Endothelial cell (in vitro differentiated cells): ENCODE data around the gene PACRGL. TPM values are rescaled to one million over a fixed set of nuclear protein-coding genes. Genes with fewer than 3 reads are reported as not detected.
"Not testable (repeated sequence)": the region's sequence is repeated elsewhere in the genome, so short reads cannot be mapped to it uniquely, and the experiment has no call there.

ENCODE experiments used
- DNase-seq: peaks from one replicate; pipeline ENCODE4 v3.0.0; 2021; ENCODE audit warnings: low spot score
- H3K27ac Mint-ChIP-seq: one replicate; pipeline ENCODE4 v1.8.0; 2021; ENCODE audit warnings: mixed read lengths, inconsistent platforms; ENCODE audit not compliant: unreplicated experiment
- H3K27me3 Mint-ChIP-seq: one replicate; pipeline ENCODE4 v1.8.0; 2021; ENCODE audit warnings: mild to moderate bottlenecking, moderate library complexity, mixed read lengths, inconsistent platforms; ENCODE audit not compliant: unreplicated experiment
- H3K36me3 Mint-ChIP-seq: one replicate; pipeline ENCODE4 v1.8.0; 2021; ENCODE audit warnings: mild to moderate bottlenecking, low read depth, mixed read lengths, inconsistent platforms; ENCODE audit not compliant: unreplicated experiment
- H3K4me1 Mint-ChIP-seq: one replicate; pipeline ENCODE4 v1.8.0; 2021; ENCODE audit warnings: mild to moderate bottlenecking, mixed read lengths, inconsistent platforms; ENCODE audit not compliant: unreplicated experiment
- H3K4me3 Mint-ChIP-seq: one replicate; pipeline ENCODE4 v1.8.0; 2021; ENCODE audit warnings: mild to moderate bottlenecking, mixed read lengths, inconsistent platforms; ENCODE audit not compliant: unreplicated experiment
- H3K9me3 Mint-ChIP-seq: one replicate; pipeline ENCODE4 v1.8.0; 2021; ENCODE audit warnings: mixed read lengths, inconsistent platforms; ENCODE audit not compliant: unreplicated experiment
- CTCF ChIP-seq: fragments of 200-600 bp; sonication (generic); IDR thresholded peaks from one replicate; pipeline ENCODE4 v1.5.0; 2021; ENCODE audit warnings: antibody characterized with exemption; ENCODE audit not compliant: unreplicated experiment
- total RNA-seq: library from RNA; stranded (reverse); fragmentation: NEBNext Ultra II Directional; extraction: Animal tissue kit (Norgen Biotek cat#: 25700); gene quantifications from one replicate; pipeline ENCODE4 v1.2.1, GENCODE V29; 2021; ENCODE audit not compliant: unreplicated experiment

Gene PACRGL
- total RNA-seq, 1 donor from 2014 or later: 9.2 TPM

DNA sequence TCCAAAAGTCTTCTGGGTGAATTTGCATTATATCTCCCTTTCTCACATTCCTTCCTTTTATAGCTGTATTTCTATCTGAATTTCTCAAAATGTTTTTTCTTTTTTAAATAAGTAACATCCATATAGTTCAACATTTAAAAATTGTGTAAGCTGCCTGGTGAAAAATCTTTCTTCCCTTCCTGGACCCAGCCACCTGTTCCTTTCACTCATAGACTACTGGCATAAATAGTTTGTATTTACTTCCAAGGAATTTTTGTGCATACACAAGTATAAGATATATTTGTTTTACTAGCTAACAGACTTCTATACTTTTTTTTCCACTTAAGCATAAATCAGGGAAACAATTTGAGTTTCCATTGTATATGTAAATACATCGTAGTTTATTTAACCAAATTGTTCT is 35.7 kb downstream of the PACRGL start:
- no peak for TF ChIP-seq CTCF
- DNase-seq: no peak
- Mint-ChIP-seq H3K27ac (no peak overlapping the region), H3K4me1 (no peaks in the 10 kb centered on the region), H3K9me3 (peaks cover 26% of the 10 kb centered on the region), H3K36me3 (peaks cover 38% of the 10 kb centered on the region), H3K4me3 (no peak overlapping the region), H3K27me3 (peaks cover 8% of the 10 kb centered on the region)

DNA sequence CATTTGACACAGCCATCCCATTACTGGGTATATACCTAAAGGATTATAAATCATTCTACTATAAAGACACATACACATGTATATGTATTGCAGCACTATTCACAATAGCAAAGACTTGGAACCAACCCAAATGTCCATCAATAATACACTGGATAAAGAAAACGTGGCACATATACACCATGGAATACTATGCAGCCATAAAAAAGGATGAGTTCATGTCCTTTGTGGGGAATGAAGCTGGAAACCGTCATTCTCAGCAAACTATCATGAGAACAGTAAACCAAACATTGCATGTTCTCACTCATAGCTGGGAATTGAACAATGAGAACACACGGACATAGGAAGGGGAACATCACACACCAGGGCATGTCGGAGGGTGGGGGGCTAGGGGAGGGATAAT is 45.7 kb downstream of the PACRGL start:
- not testable (repeated sequence) for H3K4me3 Mint-ChIP-seq, H3K4me1 Mint-ChIP-seq, DNase-seq, H3K9me3 Mint-ChIP-seq, H3K36me3 Mint-ChIP-seq, H3K27me3 Mint-ChIP-seq, H3K27ac Mint-ChIP-seq

DNA sequence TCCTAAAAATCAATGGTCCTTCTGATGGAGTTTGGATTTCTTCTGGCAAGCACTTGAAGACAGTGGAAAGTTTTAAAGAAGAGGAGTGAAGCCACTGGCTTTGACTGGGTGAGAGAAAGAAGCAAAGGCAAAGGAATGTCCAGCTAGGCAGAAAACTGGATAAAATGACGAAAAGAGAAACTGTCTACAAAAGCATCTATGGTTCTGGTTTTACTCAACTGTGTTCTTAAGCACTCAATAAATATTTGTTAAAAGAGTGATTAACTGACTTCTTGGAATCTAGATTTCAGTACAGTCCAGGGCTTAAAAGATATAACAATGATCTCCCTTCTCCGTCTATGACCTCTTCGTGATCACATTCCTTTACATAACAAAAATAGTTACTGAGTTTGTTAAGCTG is 52.4 kb downstream of the PACRGL start:
- no peaks in the 10 kb centered on the region for H3K9me3 Mint-ChIP-seq
- H3K4me3 Mint-ChIP-seq: no peak overlapping the region
- no peak overlapping the region for H3K27ac Mint-ChIP-seq
- H3K4me1 Mint-ChIP-seq: no peaks in the 10 kb centered on the region
- TF ChIP-seq CTCF: no peak
- H3K36me3 Mint-ChIP-seq: no peaks in the 10 kb centered on the region
- no peak for DNase-seq
- no peaks in the 10 kb centered on the region for H3K27me3 Mint-ChIP-seq

- H3K36me3 Mint-ChIP-seq: no peaks in the 10 kb centered on the region
- H3K4me1 Mint-ChIP-seq: no peaks in the 10 kb centered on the region
- no peaks in the 10 kb centered on the region for H3K27me3 Mint-ChIP-seq
- DNase-seq: no peak
- TF ChIP-seq CTCF: no peak
- H3K9me3 Mint-ChIP-seq: no peaks in the 10 kb centered on the region
- H3K27ac Mint-ChIP-seq: no peak overlapping the region
- H3K4me3 Mint-ChIP-seq: no peak overlapping the region
Measured at GRCh38 chr4:20754036-20754435, 53.8 kb downstream of the PACRGL start.

- Mint-ChIP-seq H3K27ac (no peak overlapping the region), H3K36me3 (no peaks in the 10 kb centered on the region), H3K4me1 (no peaks in the 10 kb centered on the region), H3K27me3 (no peaks in the 10 kb centered on the region), H3K4me3 (no peak overlapping the region), H3K9me3 (no peaks in the 10 kb centered on the region)
- no peak for DNase-seq
- TF ChIP-seq CTCF: no peak
Measured at GRCh38 chr4:20760053-20760452, 59.8 kb downstream of the PACRGL start.

- Mint-ChIP-seq H3K4me3 (no peak overlapping the region), H3K9me3 (no peaks in the 10 kb centered on the region), H3K36me3 (no peaks in the 10 kb centered on the region), H3K27ac (no peak overlapping the region), H3K4me1 (no peaks in the 10 kb centered on the region), H3K27me3 (peaks cover 1% of the 10 kb centered on the region)
- TF ChIP-seq CTCF: no peak
- DNase-seq: no peak
Measured at GRCh38 chr4:20761382-20761781, 61.1 kb downstream of the PACRGL start.
